Measurements from ENCODE around the gene ASTE1.

- no peak for TF ChIP-seq POLR2A (IDR thresholded peaks at IDR 0.05)
- TF ChIP-seq CTCF (IDR thresholded peaks at IDR 0.05): no peak
These were observed 18.3 kb downstream of the ASTE1 start for GRCh38 chr3:131008326-131008725.
